DOHH2 (cell line): Measurements from ENCODE around the gene CDH12.

Source experiments
- EZH2phosphoT487 ChIP-seq: fragments of 200-600 bp; sonication (generic); IDR thresholded peaks from 2 replicates; pipeline ENCODE4 v1.6.1; 2017; ENCODE audit warnings: borderline replicate concordance, mild to moderate bottlenecking, antibody characterized with exemption, low read length, moderate library complexity, mixed read lengths
- TF ChIP-seq, protein P1 (sequence below): fragments of 200-600 bp; sonication (generic); IDR thresholded peaks from one replicate; pipeline ENCODE4 v1.5.1; 2014; ENCODE audit warnings: antibody characterized with exemption, mild to moderate bottlenecking, low read depth, low read length; ENCODE audit not compliant: poor library complexity, severe bottlenecking

DNA sequence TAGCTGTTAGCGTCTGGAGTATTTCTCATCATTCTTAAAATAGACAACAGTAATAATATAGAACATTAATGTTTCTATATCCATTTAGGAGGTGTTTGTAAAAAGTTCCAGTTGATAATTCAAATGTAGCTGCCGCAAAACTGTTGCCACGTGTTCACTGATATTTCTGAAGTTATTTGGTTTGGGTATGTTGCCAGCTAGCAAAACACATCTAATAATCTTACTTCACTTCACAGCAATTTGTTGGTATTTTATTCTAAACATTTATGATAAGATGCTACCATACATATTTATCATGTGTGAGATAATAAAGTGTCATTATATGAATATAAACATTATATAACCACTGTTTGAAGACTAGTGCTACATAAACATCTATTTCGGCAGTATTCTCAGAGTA is 101.6 kb downstream of the CDH12 start:
- TF ChIP-seq, protein P1, sequence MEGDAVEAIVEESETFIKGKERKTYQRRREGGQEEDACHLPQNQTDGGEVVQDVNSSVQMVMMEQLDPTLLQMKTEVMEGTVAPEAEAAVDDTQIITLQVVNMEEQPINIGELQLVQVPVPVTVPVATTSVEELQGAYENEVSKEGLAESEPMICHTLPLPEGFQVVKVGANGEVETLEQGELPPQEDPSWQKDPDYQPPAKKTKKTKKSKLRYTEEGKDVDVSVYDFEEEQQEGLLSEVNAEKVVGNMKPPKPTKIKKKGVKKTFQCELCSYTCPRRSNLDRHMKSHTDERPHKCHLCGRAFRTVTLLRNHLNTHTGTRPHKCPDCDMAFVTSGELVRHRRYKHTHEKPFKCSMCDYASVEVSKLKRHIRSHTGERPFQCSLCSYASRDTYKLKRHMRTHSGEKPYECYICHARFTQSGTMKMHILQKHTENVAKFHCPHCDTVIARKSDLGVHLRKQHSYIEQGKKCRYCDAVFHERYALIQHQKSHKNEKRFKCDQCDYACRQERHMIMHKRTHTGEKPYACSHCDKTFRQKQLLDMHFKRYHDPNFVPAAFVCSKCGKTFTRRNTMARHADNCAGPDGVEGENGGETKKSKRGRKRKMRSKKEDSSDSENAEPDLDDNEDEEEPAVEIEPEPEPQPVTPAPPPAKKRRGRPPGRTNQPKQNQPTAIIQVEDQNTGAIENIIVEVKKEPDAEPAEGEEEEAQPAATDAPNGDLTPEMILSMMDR, result no peak
- no peak for TF ChIP-seq EZH2phosphoT487
